Choroid plexus epithelial cell (primary cell): Measurements from ENCODE around the gene PID1.

Experiments used
- DNase-seq: peaks from one replicate; pipeline ENCODE4 v3.0.0-alpha.2; 2010; ENCODE audit warnings: low read depth
- H3K4me3 ChIP-seq: 2 replicates; pipeline ENCODE4 v1.5.1; 2011; ENCODE audit warnings: low read depth, mild to moderate bottlenecking, control low read depth, low read length, moderate library complexity
- CTCF ChIP-seq: conservative IDR thresholded peaks from 2 replicates; pipeline ENCODE4 v1.5.1; 2011; ENCODE audit warnings: low read depth, mild to moderate bottlenecking, control low read depth, inconsistent platforms, low read length, moderate library complexity

PID1 gene

GRCh38 chr2:229048134-229048533 lies 223.0 kb downstream of the PID1 start:
- TF ChIP-seq CTCF: no peak
- DNase-seq: no peak
- H3K4me3 ChIP-seq: no peak overlapping the region

- no peak overlapping the region for H3K4me3 ChIP-seq
- TF ChIP-seq CTCF: no peak
- no peak for DNase-seq
These were observed 225.4 kb downstream of the PID1 start for GRCh38 chr2:229045671-229046070.

- peak; percentile 62 for DNase-seq
- TF ChIP-seq CTCF: no peak
- no peak overlapping the region for H3K4me3 ChIP-seq
These were observed 226.5 kb downstream of the PID1 start for GRCh38 chr2:229044581-229044980.

- no peak for DNase-seq
- TF ChIP-seq CTCF: no peak
- H3K4me3 ChIP-seq: no peak overlapping the region
These were observed 227.4 kb downstream of the PID1 start for GRCh38 chr2:229043681-229044080.

- no peak for TF ChIP-seq CTCF
- no peak for DNase-seq
- H3K4me3 ChIP-seq: no peak overlapping the region
These were observed 228.7 kb downstream of the PID1 start for GRCh38 chr2:229042349-229042748.

- no peak for DNase-seq
- no peak for TF ChIP-seq CTCF
- H3K4me3 ChIP-seq: no peak overlapping the region
These were observed 229.4 kb downstream of the PID1 start for GRCh38 chr2:229041691-229042090.

- no peak for DNase-seq
- H3K4me3 ChIP-seq: no peak overlapping the region
- no peak for TF ChIP-seq CTCF
These were observed 233.5 kb downstream of the PID1 start for GRCh38 chr2:229037621-229038020.
